SHP77 treated with DMSO at 0.1 percent for 48 hours (cell line): ENCODE data around the gene EXD2.
"Not testable (repeated sequence)": the region's sequence is repeated elsewhere in the genome, so short reads cannot be mapped to it uniquely, and the experiment has no call there.

Experiments used
- DNase-seq: peaks from one replicate; lab custom pipeline; 2025; lab: John Stamatoyannopoulos, UW

The EXD2 gene

GRCh38 chr14:69193721-69194120 lies 2.4 kb downstream of the EXD2 start:
- DNase-seq = no peak

- no peak for DNase-seq
These were observed 8.5 kb downstream of the EXD2 start for GRCh38 chr14:69199786-69200185.

- DNase-seq = no peak
These were observed 13.5 kb downstream of the EXD2 start for GRCh38 chr14:69204753-69205152.

GRCh38 chr14:69207435-69208041 lies 16.2 kb downstream of the EXD2 start:
- no peak for DNase-seq

GRCh38 chr14:69208666-69209065 lies 17.4 kb downstream of the EXD2 start:
- DNase-seq = no peak

GRCh38 chr14:69214393-69214792 lies 23.1 kb downstream of the EXD2 start:
- DNase-seq = no peak

GRCh38 chr14:69217663-69218062 lies 26.4 kb downstream of the EXD2 start:
- not testable (repeated sequence) for DNase-seq

- no peak for DNase-seq
These were observed 33.6 kb downstream of the EXD2 start for GRCh38 chr14:69224946-69225345.

- DNase-seq = no peak
These were observed 34.9 kb downstream of the EXD2 start for GRCh38 chr14:69226178-69226577.

- DNase-seq = no peak
These were observed 35.4 kb downstream of the EXD2 start for GRCh38 chr14:69226736-69227135.

- no peak for DNase-seq
These were observed 40.2 kb downstream of the EXD2 start for GRCh38 chr14:69231486-69231885.

GRCh38 chr14:69232388-69232787 lies 41.1 kb downstream of the EXD2 start:
- no peak for DNase-seq

- no peak for DNase-seq
These were observed 42.8 kb downstream of the EXD2 start for GRCh38 chr14:69234106-69234505.

- DNase-seq = no peak
These were observed 44.4 kb downstream of the EXD2 start for GRCh38 chr14:69235708-69236107.

- no peak for DNase-seq
These were observed 45.8 kb downstream of the EXD2 start for GRCh38 chr14:69237142-69237541.

- no peak for DNase-seq
These were observed 46.3 kb downstream of the EXD2 start for GRCh38 chr14:69237584-69237983.

- DNase-seq = no peak
These were observed 47.6 kb downstream of the EXD2 start for GRCh38 chr14:69238883-69239282.

GRCh38 chr14:69240527-69241173 lies 49.4 kb downstream of the EXD2 start:
- DNase-seq = no peak

- no peak for DNase-seq
These were observed 50.3 kb downstream of the EXD2 start for GRCh38 chr14:69241577-69241976.

GRCh38 chr14:69242311-69243224 lies 51.3 kb downstream of the EXD2 start:
- peak; percentile 14 for DNase-seq

- DNase-seq = no peak
These were observed 53.6 kb downstream of the EXD2 start for GRCh38 chr14:69244946-69245345.

- DNase-seq = no peak
These were observed 55.0 kb downstream of the EXD2 start for GRCh38 chr14:69246331-69246730.
